ENCODE measurements around the gene ST3GAL4.

The ST3GAL4 gene

DNA sequence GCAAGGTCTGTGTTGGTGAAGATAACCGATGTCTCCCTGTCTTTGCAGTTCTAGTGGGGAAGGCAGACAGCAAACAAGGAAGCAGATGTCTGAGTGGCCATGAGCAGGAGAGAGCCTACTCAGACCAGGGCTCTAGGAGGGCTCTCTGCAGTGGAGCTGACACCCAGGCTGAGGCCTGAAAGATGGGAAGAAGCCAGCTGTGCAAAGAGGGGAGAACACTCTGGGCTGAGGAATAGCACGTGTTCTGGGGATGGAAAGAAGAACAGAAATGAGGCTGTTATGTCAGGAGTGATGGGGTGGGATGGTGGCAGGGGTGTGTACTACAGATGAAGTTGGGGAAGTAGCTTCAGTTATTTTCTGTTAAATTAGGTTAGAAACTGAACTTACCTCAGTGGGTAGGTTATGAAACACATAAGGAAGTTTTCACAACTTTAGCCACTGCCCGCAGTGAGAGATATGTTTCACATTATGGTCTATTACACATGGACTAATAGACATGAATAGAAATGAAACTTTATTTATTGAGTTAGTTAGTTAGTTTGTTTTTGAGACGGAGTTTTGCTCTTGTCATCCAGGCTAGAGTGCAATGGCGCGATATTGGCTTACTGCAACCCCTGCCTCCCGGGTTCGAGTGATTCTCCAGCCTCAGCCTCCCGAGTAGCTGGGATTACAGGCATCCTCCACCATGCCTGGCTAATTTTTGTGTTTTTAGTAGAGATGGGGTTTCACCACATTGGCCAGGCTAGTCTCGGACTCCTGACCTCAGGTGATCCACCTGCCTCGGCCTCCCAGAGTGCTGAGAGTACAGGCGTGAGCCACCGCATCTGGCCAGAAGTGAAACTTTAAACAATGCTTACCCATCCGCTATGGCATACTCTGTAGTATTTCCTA lies 43.8 kb upstream of the ST3GAL4 start:
- TF ChIP-seq CTCF (conservative IDR thresholded peaks at IDR 0.05), result no peak
- no peak overlapping the region for H3K27ac ChIP-seq

GRCh38 chr11:126312961-126313360 lies 42.5 kb upstream of the ST3GAL4 start:
- no peak overlapping the region for H3K27ac ChIP-seq
- TF ChIP-seq CTCF (conservative IDR thresholded peaks at IDR 0.05), result no peak

GRCh38 chr11:126313826-126314225 lies 41.7 kb upstream of the ST3GAL4 start:
- no peak overlapping the region for H3K27ac ChIP-seq
- TF ChIP-seq CTCF (conservative IDR thresholded peaks at IDR 0.05), result no peak

DNA sequence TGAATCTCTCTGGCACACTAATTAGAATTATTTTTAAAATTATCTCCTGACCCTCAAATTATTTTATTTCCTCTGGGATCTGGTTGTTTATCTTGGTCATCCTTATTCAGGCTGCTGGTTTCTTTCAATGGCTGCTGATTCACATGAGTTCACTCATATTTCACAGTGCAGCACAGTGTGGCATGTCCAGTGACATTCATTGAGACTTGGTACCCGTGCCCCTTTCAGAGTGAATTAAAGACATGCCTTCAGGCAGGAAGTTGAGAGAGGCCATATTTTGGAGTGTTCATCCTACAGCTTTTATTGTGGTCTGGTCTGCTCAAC lies 38.1 kb upstream of the ST3GAL4 start:
- no peak for TF ChIP-seq CTCF (conservative IDR thresholded peaks at IDR 0.05)
- H3K27ac ChIP-seq, result no peak overlapping the region

- no peak for TF ChIP-seq CTCF (conservative IDR thresholded peaks at IDR 0.05)
Measured at GRCh38 chr11:126317756-126318573, 37.5 kb upstream of the ST3GAL4 start.

GRCh38 chr11:126318574-126319373 lies 36.7 kb upstream of the ST3GAL4 start:
- no peak overlapping the region for H3K27ac ChIP-seq

More at GRCh38 chr11:126317756-126318573, 37.5 kb upstream of the ST3GAL4 start:
- H3K27ac ChIP-seq, result no peak overlapping the region

More at GRCh38 chr11:126318574-126319373, 36.7 kb upstream of the ST3GAL4 start:
- no peak for TF ChIP-seq CTCF (conservative IDR thresholded peaks at IDR 0.05)
